Liver (tissue), 9 donors: ENCODE measurements around the gene GYG2. TPM values are rescaled to one million over a fixed set of nuclear protein-coding genes. Genes with fewer than 3 reads are reported as not detected.
"Not testable (repeated sequence)": the region's sequence is repeated elsewhere in the genome, so short reads cannot be mapped to it uniquely, and the experiment has no call there.

Experiments
- DNase-seq: peaks from one replicate; pipeline ENCODE4 v3.0.0-alpha.2; 2017; ENCODE audit warnings: low spot score
- H3K27ac ChIP-seq, 2 donors: one replicate each; pipeline ENCODE4 v1.7.0; 2013; ENCODE audit warnings: inconsistent platforms in 2 of 2, low read length in 2 of 2, control low read depth in 1 of 2, low read depth in 1 of 2, mild to moderate bottlenecking in 1 of 2
- H3K27me3 ChIP-seq, 4 donors: one replicate each; pipeline versions ENCODE4 v1.6.1 to v1.7.0; 2013; ENCODE audit warnings: low read length in 3 of 4, inconsistent platforms in 1 of 4, mild to moderate bottlenecking in 1 of 4, moderate library complexity in 1 of 4; ENCODE audit not compliant: control insufficient read depth in 4 of 4, insufficient read depth in 4 of 4
- H3K36me3 ChIP-seq, 4 donors: one replicate each; pipeline versions ENCODE4 v1.6.1 to v1.7.0; 2013; ENCODE audit warnings: low read length in 3 of 4, mild to moderate bottlenecking in 3 of 4, low read depth in 1 of 4, moderate library complexity in 1 of 4; ENCODE audit not compliant: control insufficient read depth in 4 of 4, insufficient read depth in 3 of 4
- H3K4me1 ChIP-seq, 4 donors: one replicate each; pipeline versions ENCODE4 v1.6.1 to v1.7.0; 2013; ENCODE audit warnings: low read length in 3 of 4, mild to moderate bottlenecking in 3 of 4, moderate library complexity in 1 of 4; ENCODE audit not compliant: control insufficient read depth in 4 of 4, insufficient read depth in 4 of 4
- H3K4me3 ChIP-seq, 3 donors: one replicate each; pipeline versions ENCODE4 v1.6.1 to v1.7.0; 2013; ENCODE audit warnings: low read length in 3 of 3, control low read depth in 1 of 3, low read depth in 1 of 3, mild to moderate bottlenecking in 1 of 3
- H3K9ac ChIP-seq, 2 donors: one replicate each; pipeline ENCODE4 v1.7.0; 2013; ENCODE audit warnings: low read length in 2 of 2, mild to moderate bottlenecking in 2 of 2, moderate library complexity in 2 of 2, control low read depth in 1 of 2, low read depth in 1 of 2
- H3K9me3 ChIP-seq, 4 donors: one replicate each; pipeline versions ENCODE4 v1.6.1 to v1.7.0; 2013; ENCODE audit warnings: low read length in 3 of 4; ENCODE audit not compliant: control insufficient read depth in 4 of 4
- EGR1 ChIP-seq, 2 donors: IDR thresholded peaks; 2 replicates each; pipeline ENCODE4 v1.6.1; 2016 to 2018; ENCODE audit warnings: antibody characterized with exemption in 2 of 2, low read depth in 2 of 2
- GABPA ChIP-seq, 2 donors: IDR thresholded peaks in 1 of 2; conservative IDR thresholded peaks in 1 of 2; 2 replicates each; pipeline ENCODE4 v1.6.1; 2016; ENCODE audit warnings: antibody characterized with exemption in 2 of 2, mild to moderate bottlenecking in 1 of 2, moderate library complexity in 1 of 2
- HNF4A ChIP-seq, 2 donors: conservative IDR thresholded peaks; 2 replicates each; pipeline ENCODE4 v1.6.1; 2016; ENCODE audit warnings: antibody characterized with exemption in 2 of 2, mild to moderate bottlenecking in 2 of 2
- JUND ChIP-seq, 2 donors: IDR thresholded peaks; 2 replicates each; pipeline ENCODE4 v1.6.1; 2016; ENCODE audit warnings: antibody characterized with exemption in 2 of 2
- SP1 ChIP-seq: IDR thresholded peaks from 2 replicates; pipeline ENCODE4 v1.6.1; 2018; ENCODE audit warnings: antibody characterized with exemption, mild to moderate bottlenecking
- WGBS: extraction: QIAGEN DNeasy Blood & Tissue Kit; methylation state at CpG from one replicate; pipeline ENCODE4 v1.1.7; 2013; 5-methylcytosine and 5-hydroxymethylcytosine counted together
- polyA plus RNA-seq, 2 donors: library from polyadenylated mRNA; stranded (reverse) in 1 of 2; unstranded in 1 of 2; fragments of 200-250 nt in 1 of 2; fragments of >200 nt in 1 of 2; fragmentation: Nextera tagmentation in 1 of 2; extraction: Ambion mirVana in 1 of 2; gene quantifications; one replicate each; pipeline versions ENCODE4 v1.2.1 to v1.2.3, GENCODE V29; 2013 to 2015
- total RNA-seq, 2 donors: library from RNA; depleted of rRNA; stranded (reverse); fragments of >200 nt; gene quantifications; one replicate each; pipeline ENCODE4 v1.2.3, GENCODE V29; 2014
- TF ChIP-seq, protein P1 (sequence below): fragments of 150-350 bp; IDR thresholded peaks from 2 replicates; pipeline ENCODE4 v1.5.1; 2017; ENCODE audit warnings: improper control_type of control experiment, low read depth, low read length; ENCODE audit not compliant: missing input control
- TF ChIP-seq, protein P2 (sequence below): IDR thresholded peaks from 2 replicates; pipeline ENCODE4 v1.6.1; 2016; ENCODE audit warnings: antibody characterized with exemption
- TF ChIP-seq, protein P3 (sequence below): IDR thresholded peaks from 2 replicates; pipeline ENCODE4 v1.6.1; 2016; ENCODE audit warnings: antibody characterized with exemption, mild to moderate bottlenecking
- donor health status: healthy.
- donor health status: healthy.
- donor health status: healthy.
- donor health status: healthy.
- donor health status: healthy.

The GYG2 gene
- total and polyA plus RNA-seq, 4 donors: 11.3 to 32.6 (median 14.3) TPM

DNA sequence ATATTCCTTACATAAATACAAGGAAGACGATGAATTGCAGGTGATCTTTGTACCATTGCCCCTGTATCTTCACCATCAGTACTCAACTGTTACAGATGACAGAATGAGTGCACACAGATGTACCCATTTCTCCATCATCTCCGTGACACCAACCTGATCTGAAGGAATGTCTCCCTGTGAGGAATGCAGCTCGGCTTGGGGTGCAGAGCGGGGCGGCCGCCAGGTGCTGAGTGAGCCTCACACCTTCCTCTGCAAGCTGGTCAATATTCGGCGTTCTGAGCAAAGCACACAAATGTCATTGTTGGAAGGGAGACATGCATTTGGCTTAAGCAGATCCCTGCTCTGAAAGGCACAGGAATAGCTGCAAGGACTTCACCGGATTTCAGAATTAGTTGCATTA lies 93.0 kb downstream of the GYG2 start:
- WGBS: 91% methylated on average over 9 of the region's 9 CpGs
- peaks cover 2 to 47% (median 25%) of the 10 kb centered on the region in 4 donors for H3K36me3 ChIP-seq

DNA sequence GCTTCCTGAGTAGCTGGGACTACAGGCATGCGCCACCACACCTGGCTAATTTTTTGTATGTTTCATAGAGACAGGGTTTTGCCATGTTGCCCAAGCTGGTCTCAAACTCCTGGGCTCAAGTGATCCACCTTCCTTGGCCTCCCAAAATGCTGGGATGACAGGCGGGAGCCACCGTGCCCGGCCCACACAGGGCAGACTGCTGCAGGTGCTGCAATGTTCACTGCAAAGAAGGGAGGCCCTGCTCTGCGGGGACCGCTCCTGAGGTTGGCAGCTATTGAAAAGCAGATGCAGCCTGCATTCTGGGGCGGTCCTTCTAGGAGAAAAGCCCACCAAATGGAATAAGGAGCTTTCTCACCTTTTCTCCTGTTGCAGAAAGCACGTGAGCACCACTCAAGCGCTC lies 95.4 kb downstream of the GYG2 start:
- Histone ChIP-seq H3K9me3 (no peaks in the 10 kb centered on the region), H3K4me1 (peaks cover 0 to 9% (median 0%) of the 10 kb centered on the region in 4 donors), H3K9ac (no peak overlapping the region), H3K4me3 (no peak overlapping the region), H3K36me3 (peaks cover 1 to 37% (median 20%) of the 10 kb centered on the region in 4 donors), H3K27me3 (no peaks in the 10 kb centered on the region), H3K27ac (no peak overlapping the region)
- WGBS: 97% methylated on average over 9 of the region's 9 CpGs
- TF ChIP-seq EGR1 (IDR thresholded peaks at IDR 0.05; ENCODE audit: low read depth in 2 of 2) (no peak), SP1 (no peak), HNF4A (conservative IDR thresholded peaks at IDR 0.05) (no peak)
- TF ChIP-seq, protein P1, sequence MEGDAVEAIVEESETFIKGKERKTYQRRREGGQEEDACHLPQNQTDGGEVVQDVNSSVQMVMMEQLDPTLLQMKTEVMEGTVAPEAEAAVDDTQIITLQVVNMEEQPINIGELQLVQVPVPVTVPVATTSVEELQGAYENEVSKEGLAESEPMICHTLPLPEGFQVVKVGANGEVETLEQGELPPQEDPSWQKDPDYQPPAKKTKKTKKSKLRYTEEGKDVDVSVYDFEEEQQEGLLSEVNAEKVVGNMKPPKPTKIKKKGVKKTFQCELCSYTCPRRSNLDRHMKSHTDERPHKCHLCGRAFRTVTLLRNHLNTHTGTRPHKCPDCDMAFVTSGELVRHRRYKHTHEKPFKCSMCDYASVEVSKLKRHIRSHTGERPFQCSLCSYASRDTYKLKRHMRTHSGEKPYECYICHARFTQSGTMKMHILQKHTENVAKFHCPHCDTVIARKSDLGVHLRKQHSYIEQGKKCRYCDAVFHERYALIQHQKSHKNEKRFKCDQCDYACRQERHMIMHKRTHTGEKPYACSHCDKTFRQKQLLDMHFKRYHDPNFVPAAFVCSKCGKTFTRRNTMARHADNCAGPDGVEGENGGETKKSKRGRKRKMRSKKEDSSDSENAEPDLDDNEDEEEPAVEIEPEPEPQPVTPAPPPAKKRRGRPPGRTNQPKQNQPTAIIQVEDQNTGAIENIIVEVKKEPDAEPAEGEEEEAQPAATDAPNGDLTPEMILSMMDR: no peak
- TF ChIP-seq, protein P2, sequence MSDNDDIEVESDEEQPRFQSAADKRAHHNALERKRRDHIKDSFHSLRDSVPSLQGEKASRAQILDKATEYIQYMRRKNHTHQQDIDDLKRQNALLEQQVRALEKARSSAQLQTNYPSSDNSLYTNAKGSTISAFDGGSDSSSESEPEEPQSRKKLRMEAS: no peak
- no peak for DNase-seq

More for the DNA sequence above, 93.0 kb downstream of the GYG2 start:
- H3K4me3 ChIP-seq: no peak overlapping the region
- H3K27me3 ChIP-seq: no peaks in the 10 kb centered on the region
- no peak overlapping the region for H3K27ac ChIP-seq
- no peak overlapping the region for H3K9ac ChIP-seq
- DNase-seq: no peak
- H3K9me3 ChIP-seq: no peaks in the 10 kb centered on the region
- H3K4me1 ChIP-seq: no peaks in the 10 kb centered on the region
- TF ChIP-seq, protein P3, sequence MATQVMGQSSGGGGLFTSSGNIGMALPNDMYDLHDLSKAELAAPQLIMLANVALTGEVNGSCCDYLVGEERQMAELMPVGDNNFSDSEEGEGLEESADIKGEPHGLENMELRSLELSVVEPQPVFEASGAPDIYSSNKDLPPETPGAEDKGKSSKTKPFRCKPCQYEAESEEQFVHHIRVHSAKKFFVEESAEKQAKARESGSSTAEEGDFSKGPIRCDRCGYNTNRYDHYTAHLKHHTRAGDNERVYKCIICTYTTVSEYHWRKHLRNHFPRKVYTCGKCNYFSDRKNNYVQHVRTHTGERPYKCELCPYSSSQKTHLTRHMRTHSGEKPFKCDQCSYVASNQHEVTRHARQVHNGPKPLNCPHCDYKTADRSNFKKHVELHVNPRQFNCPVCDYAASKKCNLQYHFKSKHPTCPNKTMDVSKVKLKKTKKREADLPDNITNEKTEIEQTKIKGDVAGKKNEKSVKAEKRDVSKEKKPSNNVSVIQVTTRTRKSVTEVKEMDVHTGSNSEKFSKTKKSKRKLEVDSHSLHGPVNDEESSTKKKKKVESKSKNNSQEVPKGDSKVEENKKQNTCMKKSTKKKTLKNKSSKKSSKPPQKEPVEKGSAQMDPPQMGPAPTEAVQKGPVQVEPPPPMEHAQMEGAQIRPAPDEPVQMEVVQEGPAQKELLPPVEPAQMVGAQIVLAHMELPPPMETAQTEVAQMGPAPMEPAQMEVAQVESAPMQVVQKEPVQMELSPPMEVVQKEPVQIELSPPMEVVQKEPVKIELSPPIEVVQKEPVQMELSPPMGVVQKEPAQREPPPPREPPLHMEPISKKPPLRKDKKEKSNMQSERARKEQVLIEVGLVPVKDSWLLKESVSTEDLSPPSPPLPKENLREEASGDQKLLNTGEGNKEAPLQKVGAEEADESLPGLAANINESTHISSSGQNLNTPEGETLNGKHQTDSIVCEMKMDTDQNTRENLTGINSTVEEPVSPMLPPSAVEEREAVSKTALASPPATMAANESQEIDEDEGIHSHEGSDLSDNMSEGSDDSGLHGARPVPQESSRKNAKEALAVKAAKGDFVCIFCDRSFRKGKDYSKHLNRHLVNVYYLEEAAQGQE: no peak
- TF ChIP-seq GABPA (IDR thresholded peaks at IDR 0.05 in 1 of 2, conservative IDR thresholded peaks at IDR 0.05 in 1 of 2) (no peak), JUND (IDR thresholded peaks at IDR 0.05) (no peak)

DNA sequence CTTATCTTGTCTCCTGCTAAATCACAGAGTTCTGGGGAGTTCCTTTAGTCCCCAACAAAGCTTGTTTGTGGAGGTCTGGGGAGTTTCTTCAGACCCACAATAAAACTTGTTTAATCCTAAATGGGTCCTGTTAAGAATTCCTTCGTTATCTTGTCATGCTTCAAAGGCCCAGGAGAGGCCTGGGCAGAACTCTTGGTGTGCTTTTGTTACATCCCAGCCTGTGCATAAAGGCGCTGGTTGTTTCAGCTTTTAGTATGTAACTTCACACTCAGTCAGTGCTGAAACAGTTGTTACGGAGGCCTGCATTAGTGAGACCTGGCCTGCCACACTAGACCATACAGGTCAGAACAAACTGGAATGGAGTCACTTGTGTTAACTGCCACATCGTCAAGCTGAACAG lies 97.5 kb downstream of the GYG2 start:
- not testable (repeated sequence) for H3K27ac ChIP-seq, H3K9me3 ChIP-seq, H3K4me3 ChIP-seq, H3K27me3 ChIP-seq, H3K9ac ChIP-seq, DNase-seq, H3K4me1 ChIP-seq
- WGBS: 96% methylated on average over 4 of the region's 4 CpGs
- H3K36me3 ChIP-seq: peaks cover 0 to 17% (median 8%) of the 10 kb centered on the region in 4 donors
